Esophagus muscularis mucosa (tissue), 4 donors: ENCODE measurements around the gene SLC26A2. TPM values are rescaled to one million over a fixed set of nuclear protein-coding genes. Genes with fewer than 3 reads are reported as not detected.

ENCODE experiments used
- DNase-seq: peaks from one replicate; pipeline ENCODE4 v3.0.0-alpha.2; 2017; ENCODE audit errors: extremely low spot score
- H3K27ac ChIP-seq, 4 donors: fragments of 200-600 bp; sonication (generic); replicated peaks in 1 of 4; 1 replicate in 3 of 4; 2 replicates in 1 of 4; pipeline ENCODE4 v1.5.1; 2016 to 2019; ENCODE audit warnings: mild to moderate bottlenecking in 1 of 4
- H3K27me3 ChIP-seq, 4 donors: fragments of 200-600 bp; sonication (generic); one replicate each; pipeline versions ENCODE4 v1.5.1 to v1.6.0; 2016 to 2019
- H3K36me3 ChIP-seq, 4 donors: fragments of 200-600 bp; sonication (generic); one replicate each; pipeline ENCODE4 v1.5.1; 2016 to 2019
- H3K4me1 ChIP-seq, 4 donors: fragments of 200-600 bp; sonication (generic); one replicate each; pipeline ENCODE4 v1.5.1; 2016 to 2019
- H3K4me3 ChIP-seq, 4 donors: fragments of 200-600 bp; sonication (generic); 1 replicate in 2 of 4; 2 replicates in 2 of 4; pipeline ENCODE4 v1.5.1; 2016 to 2019; ENCODE audit warnings: mild to moderate bottlenecking in 4 of 4, moderate library complexity in 1 of 4
- H3K9me3 ChIP-seq, 4 donors: fragments of 200-600 bp; sonication (generic); 1 replicate in 3 of 4; 2 replicates in 1 of 4; pipeline ENCODE4 v1.5.1; 2016 to 2019
- CTCF ChIP-seq, 3 experiments: fragments of 200-600 bp in 2 of 3; fragments of 450-650 bp in 1 of 3; sonication (generic) in 2 of 3; IDR thresholded peaks; one replicate each; pipeline ENCODE4 v1.5.1; 2017 to 2019; ENCODE audit warnings: antibody characterized with exemption in 3 of 3, mild to moderate bottlenecking in 2 of 3, moderate library complexity in 1 of 3
- EP300 ChIP-seq: sonication (generic); formaldehyde crosslinking; IDR thresholded peaks from one replicate; pipeline ENCODE4 v1.6.1; 2017; ENCODE audit warnings: antibody characterized with exemption
- POLR2A ChIP-seq: fragments of 450-650 bp; IDR thresholded peaks from one replicate; pipeline ENCODE4 v1.6.1; 2017; ENCODE audit warnings: antibody characterized with exemption, moderate library complexity, mild to moderate bottlenecking, low read depth
- POLR2AphosphoS5 ChIP-seq, 2 donors: sonication (generic); formaldehyde crosslinking; IDR thresholded peaks; one replicate each; pipeline ENCODE4 v1.6.1; 2017; ENCODE audit warnings: antibody characterized with exemption in 2 of 2
- WGBS: methylation state at CpG from one replicate; pipeline ENCODE4 v1.1.5; 2018; 5-methylcytosine and 5-hydroxymethylcytosine counted together
- intact Hi-C: fragments of 100-400 bp; cut with DNase I; formaldehyde crosslinking; loops from one replicate; pipeline ENCODE4 v1.15.1; 2023
- total RNA-seq, 4 donors: library from RNA; depleted of rRNA; stranded (reverse); fragments of >200 nt; gene quantifications; one replicate each; pipeline versions ENCODE4 v1.1.0 to v1.2.1, GENCODE V29; 2016

Gene SLC26A2
- total RNA-seq, 4 donors from 2014 or later, result 7.9 to 9.2 (median 8.0) TPM

- intact Hi-C loops, result no loop called here
- Histone ChIP-seq H3K9me3 (no peaks in the 10 kb centered on the region), H3K36me3 (no peaks in the 10 kb centered on the region), H3K4me1 (no peaks in the 10 kb centered on the region), H3K4me3 (no peak overlapping the region), H3K27ac (no peak overlapping the region), H3K27me3 (peaks cover 0 to 7% (median 0%) of the 10 kb centered on the region in 4 donors)
- DNase-seq, result no peak
- WGBS, result 89% methylated on average over 6 of the region's 6 CpGs
- TF ChIP-seq EP300 (no peak), POLR2AphosphoS5 (IDR thresholded peaks at IDR 0.05) (no peak), CTCF (IDR thresholded peaks at IDR 0.05) (no peak), POLR2A (no peak)
These were observed 37.6 kb upstream of the SLC26A2 start for GRCh38 chr5:149922950-149923349.

- no peak for DNase-seq
- no peak overlapping the region for H3K4me3 ChIP-seq
- 72% methylated on average over 5 of the region's 5 CpGs for whole genome bisulfite sequencing
- no peaks in the 10 kb centered on the region for H3K27me3 ChIP-seq
- intact Hi-C loops, result no loop called here
- no peak for TF ChIP-seq POLR2A
- TF ChIP-seq CTCF (IDR thresholded peaks at IDR 0.05), result no peak
- TF ChIP-seq POLR2AphosphoS5 (IDR thresholded peaks at IDR 0.05), result no peak
- no peak for TF ChIP-seq EP300
- H3K27ac ChIP-seq, result no peak overlapping the region
- no peaks in the 10 kb centered on the region for H3K36me3 ChIP-seq
- H3K9me3 ChIP-seq, result no peaks in the 10 kb centered on the region
- no peaks in the 10 kb centered on the region for H3K4me1 ChIP-seq
These were observed 36.1 kb upstream of the SLC26A2 start for GRCh38 chr5:149924486-149924885.

- H3K4me1 ChIP-seq, result no peaks in the 10 kb centered on the region
- TF ChIP-seq EP300 (no peak), CTCF (IDR thresholded peaks at IDR 0.05) (no peak), POLR2A (no peak), POLR2AphosphoS5 (IDR thresholded peaks at IDR 0.05) (no peak)
- H3K36me3 ChIP-seq, result no peaks in the 10 kb centered on the region
- H3K27ac ChIP-seq, result no peak overlapping the region
- intact Hi-C loops, result no loop called here
- DNase-seq, result no peak
- H3K9me3 ChIP-seq, result no peaks in the 10 kb centered on the region
- peaks cover 0 to 6% (median 0%) of the 10 kb centered on the region in 4 donors for H3K27me3 ChIP-seq
- H3K4me3 ChIP-seq, result peak overlapping the region in 1 of 4 donors; percentile 4
- WGBS, result 78% methylated on average over 6 of the region's 6 CpGs
These were observed 30.4 kb upstream of the SLC26A2 start for GRCh38 chr5:149930043-149930748.

GRCh38 chr5:149930749-149931574 is 29.6 kb upstream of the SLC26A2 start:
- Histone ChIP-seq H3K27me3 (peaks cover 0 to 6% (median 0%) of the 10 kb centered on the region in 4 donors), H3K4me1 (no peaks in the 10 kb centered on the region), H3K9me3 (no peaks in the 10 kb centered on the region), H3K36me3 (no peaks in the 10 kb centered on the region), H3K27ac (no peak overlapping the region), H3K4me3 (no peak overlapping the region)
- DNase-seq, result no peak
- TF ChIP-seq POLR2AphosphoS5 (IDR thresholded peaks at IDR 0.05), result no peak
- TF ChIP-seq CTCF (IDR thresholded peaks at IDR 0.05), result no peak
- no peak for TF ChIP-seq EP300
- TF ChIP-seq POLR2A, result no peak
- WGBS, result 64% methylated on average over 7 of the region's 7 CpGs
- intact Hi-C loops, result no loop called here
